ENCODE measurements around the gene RTN4RL1.
"Not testable (repeated sequence)": the region's sequence is repeated elsewhere in the genome, so short reads cannot be mapped to it uniquely, and the experiment has no call there.

The RTN4RL1 gene

GRCh38 chr17:1896243-1897104 lies 128.7 kb downstream of the RTN4RL1 start:
- DNase-seq (ENCODE audit: low spot score) = no peak

DNA sequence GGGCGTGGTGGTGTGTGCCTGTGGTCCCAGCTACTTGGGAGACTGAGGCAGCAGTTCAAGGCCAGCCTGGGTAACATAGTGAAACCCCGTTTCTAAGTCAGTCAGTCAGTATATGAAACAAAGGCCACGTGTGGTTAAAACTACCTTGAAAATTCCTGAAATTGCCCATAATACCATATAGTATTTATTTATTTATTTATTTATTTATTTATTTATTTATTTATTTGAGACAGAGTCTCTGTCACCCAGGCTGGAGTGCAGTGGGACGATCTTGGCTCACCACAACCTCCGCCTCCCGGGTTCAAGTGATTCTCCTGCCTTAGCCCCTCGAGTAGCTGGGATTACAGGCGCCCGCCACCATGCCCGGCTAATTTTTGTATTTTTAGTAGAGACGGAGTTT lies 129.7 kb downstream of the RTN4RL1 start:
- not testable (repeated sequence) for DNase-seq (ENCODE audit: low spot score)

GRCh38 chr17:1894753-1895339 lies 130.3 kb downstream of the RTN4RL1 start:
- no peak for DNase-seq (ENCODE audit: low spot score)

- no peak for DNase-seq (ENCODE audit: low spot score)
Measured at GRCh38 chr17:1890758-1891450, 134.2 kb downstream of the RTN4RL1 start.

- DNase-seq (ENCODE audit: low spot score) = no peak
Measured at GRCh38 chr17:1888741-1889140, 136.4 kb downstream of the RTN4RL1 start.
